Subcutaneous abdominal adipose tissue (tissue), 5 donors: Measurements from ENCODE around the gene PLCH1.

Experiments
- H3K27ac ChIP-seq: one replicate; pipeline ENCODE4 v1.7.0; 2013; ENCODE audit warnings: low read depth, mild to moderate bottlenecking, inconsistent platforms, low read length, moderate library complexity
- H3K27me3 ChIP-seq, 5 donors: one replicate each; pipeline ENCODE4 v1.7.0; 2013; ENCODE audit warnings: low read length in 5 of 5, inconsistent platforms in 1 of 5; ENCODE audit not compliant: control insufficient read depth in 5 of 5, insufficient read depth in 4 of 5
- H3K36me3 ChIP-seq, 5 donors: one replicate each; pipeline ENCODE4 v1.7.0; 2013; ENCODE audit warnings: low read length in 5 of 5; ENCODE audit not compliant: control insufficient read depth in 5 of 5, insufficient read depth in 5 of 5
- H3K4me1 ChIP-seq, 5 donors: one replicate each; pipeline ENCODE4 v1.7.0; 2013; ENCODE audit warnings: low read length in 5 of 5, mild to moderate bottlenecking in 3 of 5, moderate library complexity in 1 of 5; ENCODE audit not compliant: control insufficient read depth in 5 of 5, insufficient read depth in 5 of 5
- H3K4me3 ChIP-seq, 5 donors: one replicate each; pipeline ENCODE4 v1.7.0; 2013; ENCODE audit warnings: low read length in 5 of 5, low read depth in 1 of 5
- H3K9ac ChIP-seq, 5 donors: one replicate each; pipeline ENCODE4 v1.7.0; 2013; ENCODE audit warnings: low read length in 5 of 5, mild to moderate bottlenecking in 4 of 5, moderate library complexity in 3 of 5
- H3K9me3 ChIP-seq, 5 donors: one replicate each; pipeline ENCODE4 v1.7.0; 2013; ENCODE audit warnings: low read length in 5 of 5; ENCODE audit not compliant: control insufficient read depth in 5 of 5
- donor health status: healthy.
- donor health status: healthy.
- donor health status: healthy.
- donor health status: healthy.
- donor health status: healthy.

PLCH1 gene

DNA sequence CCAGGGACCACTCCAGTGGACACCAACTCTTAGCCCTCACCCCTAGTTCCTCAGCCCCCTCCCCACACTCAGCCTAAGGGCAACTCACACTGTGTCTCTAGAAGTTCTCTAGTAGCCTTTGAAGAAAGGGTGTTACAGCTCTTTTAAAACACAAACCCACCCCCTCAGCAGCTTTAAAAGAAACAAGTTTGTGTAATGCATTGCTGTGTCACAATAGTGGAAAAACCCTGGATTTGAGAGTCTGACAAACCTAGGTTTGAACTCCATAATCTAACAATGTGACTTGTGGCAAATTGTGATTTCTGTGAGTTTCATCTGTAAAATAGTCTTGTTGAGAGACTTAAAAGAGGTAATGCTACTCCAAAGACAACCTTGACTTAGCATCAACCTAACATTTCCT lies 54.0 kb downstream of the PLCH1 start:
- no peaks in the 10 kb centered on the region for H3K4me1 ChIP-seq
- no peak overlapping the region for H3K27ac ChIP-seq
- no peak overlapping the region for H3K4me3 ChIP-seq
- H3K36me3 ChIP-seq: no peaks in the 10 kb centered on the region
- no peak overlapping the region for H3K9ac ChIP-seq
- H3K9me3 ChIP-seq: no peaks in the 10 kb centered on the region
- H3K27me3 ChIP-seq: no peaks in the 10 kb centered on the region

DNA sequence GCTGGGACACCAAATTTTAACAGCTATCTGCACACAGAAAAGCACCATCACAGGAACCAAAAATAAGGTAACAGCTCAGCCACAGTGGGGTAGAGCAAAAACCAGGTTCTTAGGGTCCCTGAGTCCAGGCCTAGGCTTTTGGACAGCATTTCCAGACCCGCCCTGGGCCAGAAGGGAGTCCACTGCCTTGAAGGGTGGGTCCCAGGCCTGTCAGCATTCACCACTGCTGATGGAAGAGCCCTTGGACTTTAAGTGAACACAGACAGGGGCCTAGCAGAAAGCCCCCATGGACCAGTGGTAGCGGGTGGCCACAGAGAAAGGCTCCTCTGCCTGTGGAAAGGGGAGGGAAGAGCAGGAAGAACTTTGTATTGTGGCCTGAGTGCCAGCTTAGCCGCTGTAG lies 56.4 kb downstream of the PLCH1 start:
- Histone ChIP-seq H3K4me1 (no peaks in the 10 kb centered on the region), H3K9ac (no peak overlapping the region), H3K36me3 (no peaks in the 10 kb centered on the region), H3K27ac (no peak overlapping the region), H3K4me3 (no peak overlapping the region), H3K27me3 (no peaks in the 10 kb centered on the region), H3K9me3 (no peaks in the 10 kb centered on the region)

DNA sequence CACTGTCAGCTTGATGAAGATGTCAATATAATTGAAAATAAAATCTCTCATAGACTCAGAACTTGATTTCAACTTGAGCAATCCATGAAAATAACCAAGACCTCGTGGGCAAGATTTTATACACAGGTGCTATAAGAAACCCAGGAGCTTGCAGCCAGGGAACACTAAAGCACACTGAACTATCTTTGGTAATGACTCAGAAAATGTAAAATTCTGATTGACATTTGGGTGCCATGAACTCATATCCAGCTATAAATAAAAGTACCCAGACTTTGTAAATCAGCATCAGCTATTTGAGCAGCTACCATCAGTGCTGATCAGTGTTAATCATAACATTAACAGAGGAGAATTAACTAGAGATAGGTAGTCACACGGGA lies 61.5 kb downstream of the PLCH1 start:
- Histone ChIP-seq H3K4me3 (no peak overlapping the region), H3K27me3 (no peaks in the 10 kb centered on the region), H3K9me3 (no peaks in the 10 kb centered on the region), H3K4me1 (no peaks in the 10 kb centered on the region), H3K27ac (no peak overlapping the region), H3K36me3 (no peaks in the 10 kb centered on the region), H3K9ac (no peak overlapping the region)

DNA sequence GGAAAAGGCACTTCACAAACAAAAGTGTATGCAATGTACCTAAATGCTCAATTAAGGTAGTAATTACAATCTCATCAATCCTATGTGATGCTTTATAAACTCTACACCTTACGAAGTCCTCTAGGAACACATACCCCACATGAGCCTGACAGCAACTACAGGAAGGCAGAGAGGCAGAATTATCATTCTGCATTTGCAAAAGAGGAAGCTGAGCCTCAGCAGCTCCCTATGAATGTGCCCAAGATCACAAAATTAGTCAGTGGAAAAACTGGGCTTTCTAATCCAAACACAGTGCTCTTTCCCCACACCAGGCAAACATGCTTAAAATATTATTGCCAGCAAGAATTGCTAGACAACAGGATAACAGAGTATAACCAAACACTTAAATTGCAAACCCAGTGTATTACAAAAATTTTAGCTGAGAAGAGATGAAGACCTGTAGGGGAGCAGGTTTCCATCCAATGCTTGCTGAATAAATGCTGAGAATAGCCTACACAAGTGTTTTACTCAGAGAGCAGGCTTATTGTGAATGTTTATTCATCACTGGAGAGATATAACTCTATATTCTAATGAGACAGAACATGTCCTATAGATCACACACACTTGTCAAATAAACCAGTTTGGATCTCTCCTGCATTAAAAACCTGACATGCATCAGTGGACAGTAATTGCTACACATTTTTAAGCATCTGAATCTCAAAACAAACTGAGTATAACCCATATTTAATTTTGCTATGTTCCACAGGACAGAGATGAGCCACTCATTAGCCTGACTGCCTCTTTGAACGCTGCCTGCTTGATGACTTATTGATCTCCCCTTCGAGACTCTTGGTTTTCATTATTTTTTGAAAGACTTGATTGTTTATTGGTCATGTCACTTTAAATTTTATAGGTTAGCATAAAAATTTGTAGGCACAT lies 62.2 kb downstream of the PLCH1 start:
- Histone ChIP-seq H3K27me3 (no peaks in the 10 kb centered on the region), H3K9me3 (no peaks in the 10 kb centered on the region), H3K36me3 (no peaks in the 10 kb centered on the region), H3K4me3 (no peak overlapping the region), H3K4me1 (no peaks in the 10 kb centered on the region), H3K9ac (no peak overlapping the region), H3K27ac (no peak overlapping the region)

DNA sequence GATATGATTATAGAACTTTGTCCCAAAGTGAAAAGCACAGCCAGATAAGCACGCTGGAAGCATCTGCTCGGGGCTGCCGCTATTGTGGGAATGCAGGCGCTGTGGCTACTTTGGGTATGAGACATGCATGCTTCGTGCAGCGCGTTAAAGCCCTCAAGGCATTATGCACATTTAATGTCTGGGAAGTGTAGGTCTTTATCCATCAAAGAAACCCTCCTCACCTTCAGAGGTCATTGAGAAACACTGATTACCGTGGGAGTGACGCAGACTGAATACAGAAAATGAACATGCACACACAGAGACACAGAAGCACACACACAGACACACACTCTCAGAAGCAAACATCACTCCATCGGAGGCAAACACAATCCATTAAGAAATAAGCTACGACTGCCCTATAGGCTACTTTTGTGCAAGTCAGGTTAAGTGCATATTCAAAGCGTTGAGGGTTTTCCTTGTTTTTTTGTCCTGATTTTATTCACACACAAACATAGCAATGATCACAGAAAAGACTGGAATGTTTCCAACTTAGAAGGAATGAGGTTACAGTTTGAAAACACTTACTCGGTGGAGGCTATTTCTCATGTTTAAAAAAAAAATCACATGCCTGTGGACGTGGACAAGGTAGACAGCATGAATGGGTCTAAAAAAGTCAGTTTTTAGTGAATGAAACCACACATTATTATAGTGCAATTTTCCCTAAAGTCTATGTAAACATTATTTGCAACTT lies 68.5 kb downstream of the PLCH1 start:
- Histone ChIP-seq H3K4me3 (peak overlapping the region; percentile 34 to 72 (median 51)), H3K4me1 (peaks cover 0 to 13% (median 8%) of the 10 kb centered on the region in 5 donors), H3K9ac (no peak overlapping the region)

DNA sequence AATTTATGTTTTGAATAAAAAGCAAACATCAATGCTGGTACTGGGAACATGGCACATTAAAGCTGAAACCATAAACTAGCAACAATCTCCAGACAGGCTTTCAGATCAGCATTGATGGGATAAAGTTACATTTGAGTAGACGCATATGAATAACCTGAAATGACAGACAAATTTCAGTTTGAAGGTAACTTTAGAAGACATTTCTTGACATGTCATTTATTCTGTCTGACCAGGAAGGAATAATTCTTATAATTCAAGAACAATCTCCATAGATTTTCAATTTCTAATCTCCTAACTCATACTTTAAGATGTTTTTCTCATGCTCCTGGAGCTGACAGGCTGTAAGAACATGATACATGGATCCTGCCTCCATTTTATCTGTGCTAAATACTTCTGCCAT lies 69.8 kb downstream of the PLCH1 start:
- Histone ChIP-seq H3K27ac (no peak overlapping the region), H3K27me3 (no peaks in the 10 kb centered on the region), H3K9ac (no peak overlapping the region), H3K4me3 (no peak overlapping the region), H3K9me3 (no peaks in the 10 kb centered on the region), H3K36me3 (no peaks in the 10 kb centered on the region), H3K4me1 (peaks cover 0 to 13% (median 8%) of the 10 kb centered on the region in 5 donors)

More for the DNA sequence above, 68.5 kb downstream of the PLCH1 start:
- Histone ChIP-seq H3K27me3 (no peaks in the 10 kb centered on the region), H3K9me3 (no peaks in the 10 kb centered on the region), H3K27ac (no peak overlapping the region), H3K36me3 (no peaks in the 10 kb centered on the region)

DNA sequence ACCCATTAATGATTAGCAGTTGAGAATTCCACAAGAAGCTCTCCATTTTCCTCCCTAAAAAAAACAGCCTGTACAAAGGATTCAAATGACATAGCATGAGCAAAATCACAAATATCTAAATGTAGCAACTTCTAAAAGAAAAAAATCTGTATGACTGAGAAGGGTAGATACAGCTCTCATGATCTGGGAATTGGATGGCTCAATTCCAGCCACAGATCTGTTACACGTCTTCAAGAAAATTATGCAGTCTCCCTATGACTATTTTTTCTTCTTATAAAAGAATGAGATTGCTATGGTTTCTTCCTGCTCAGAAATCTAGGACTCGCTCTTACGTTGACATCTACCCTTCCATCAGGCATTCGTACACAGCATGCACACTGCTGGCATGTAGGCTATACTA lies 71.5 kb downstream of the PLCH1 start:
- H3K27me3 ChIP-seq: no peaks in the 10 kb centered on the region
- no peak overlapping the region for H3K4me3 ChIP-seq
- H3K9me3 ChIP-seq: no peaks in the 10 kb centered on the region
- no peaks in the 10 kb centered on the region for H3K36me3 ChIP-seq
- no peak overlapping the region for H3K27ac ChIP-seq
- H3K9ac ChIP-seq: no peak overlapping the region
- H3K4me1 ChIP-seq: peaks cover 0 to 13% (median 8%) of the 10 kb centered on the region in 5 donors

DNA sequence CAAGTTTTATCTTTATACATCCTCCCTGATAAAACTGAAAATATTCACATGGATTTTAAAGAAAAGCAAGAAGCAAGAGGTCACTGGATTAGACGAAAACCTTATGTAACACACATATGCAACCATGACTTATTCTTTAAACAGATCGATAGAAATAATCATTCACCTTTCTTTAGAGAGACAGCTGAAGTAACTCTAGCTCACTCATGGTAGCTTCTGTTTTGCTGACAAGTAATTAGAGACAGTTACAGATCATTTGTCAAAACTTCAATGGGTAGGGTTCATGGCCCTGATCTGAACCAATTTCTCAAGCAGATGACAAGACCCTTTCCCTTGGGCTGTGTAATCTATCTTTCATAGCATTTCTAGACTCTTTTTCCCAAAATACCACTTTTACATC lies 74.5 kb downstream of the PLCH1 start:
- Histone ChIP-seq H3K9me3 (no peaks in the 10 kb centered on the region), H3K4me3 (no peak overlapping the region), H3K9ac (no peak overlapping the region), H3K36me3 (no peaks in the 10 kb centered on the region), H3K27ac (no peak overlapping the region), H3K27me3 (no peaks in the 10 kb centered on the region), H3K4me1 (peaks cover 0 to 5% (median under 1%) of the 10 kb centered on the region in 5 donors)

DNA sequence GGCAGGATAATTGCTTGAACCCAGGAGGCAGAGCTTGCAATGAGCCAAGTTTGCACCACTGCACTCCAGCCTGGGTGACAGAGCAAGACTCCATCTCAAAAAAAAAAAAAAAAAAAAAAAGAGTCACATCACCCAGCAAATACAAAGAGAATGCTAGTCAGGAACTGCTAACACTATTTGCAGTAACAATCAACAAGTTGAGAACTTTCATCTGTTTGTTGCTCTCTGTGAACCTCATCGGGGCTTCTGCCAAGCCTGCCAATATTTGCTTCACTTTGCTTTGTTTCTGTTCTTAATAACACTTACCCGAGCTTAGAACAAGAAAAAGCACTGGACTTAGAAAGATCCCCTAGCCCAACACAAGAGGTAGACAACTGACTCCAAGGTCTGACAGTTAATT lies 76.9 kb downstream of the PLCH1 start:
- Histone ChIP-seq H3K27me3 (no peaks in the 10 kb centered on the region), H3K4me3 (no peak overlapping the region), H3K27ac (no peak overlapping the region), H3K9ac (no peak overlapping the region), H3K36me3 (no peaks in the 10 kb centered on the region), H3K4me1 (peaks cover 0 to 13% (median 2%) of the 10 kb centered on the region in 5 donors), H3K9me3 (no peaks in the 10 kb centered on the region)
